ENCODE data around the gene PROB1. TPM values are rescaled to one million over a fixed set of nuclear protein-coding genes. Genes with fewer than 3 reads are reported as not detected.

Gene PROB1
- 3.3 and 3.4 TPM in 2 replicates for total RNA-seq (2021)
- long read RNA-seq: 0 reads

GRCh38 chr5:139394654-139395566 is at the start of gene PROB1:
Gene PROB1 (minus strand): TSS chr5:139395104. CDS start chr5:139395081, 23 bp downstream.
- H3K27me3 ChIP-seq (ENCODE audit: insufficient read depth, low read length): peaks cover 8% of the 10 kb centered on the region
- H2AFZ ChIP-seq (ENCODE audit: low read length): no peak within 1 kb of the TSS
- H3K4me3 Mint-ChIP-seq: peak within 1 kb of the TSS; percentile 79 to 88
- H3K9ac ChIP-seq (ENCODE audit: extremely low read depth, insufficient read length, low read length): no peak within 1 kb of the TSS
- H3K4ac ChIP-seq (ENCODE audit: low read depth, low read length): no peak within 1 kb of the TSS
- peaks cover 22% of the 10 kb centered on the region for H3K23me2 ChIP-seq (ENCODE audit: insufficient read length, low read depth, low read length, poor library complexity, severe bottlenecking)
- H4K20me1 ChIP-seq (ENCODE audit: control insufficient read depth, insufficient read depth, insufficient read length): peaks cover 2% of the 10 kb centered on the region
- no peak within 1 kb of the TSS for H4K91ac ChIP-seq (ENCODE audit: insufficient read length, low read depth, low read length)
- peaks cover 31% of the 10 kb centered on the region for H3K27me3 Mint-ChIP-seq (ENCODE audit: low read depth)
- no peak within 1 kb of the TSS for H2BK12ac ChIP-seq (ENCODE audit: insufficient read length, low read depth, low read length)
- H3K9me3 Mint-ChIP-seq: no peaks in the 10 kb centered on the region
- no CpG with 5 or more reads among the region's 76 CpGs for WGBS (ENCODE audit: extremely low coverage, insufficient read length, low lambda C conversion rate)
- no peak within 1 kb of the TSS for H3K23ac ChIP-seq (ENCODE audit: insufficient read length, low read depth, low read length)
- H3K27ac Mint-ChIP-seq: no peak within 1 kb of the TSS
- peak within 1 kb of the TSS; percentile 85 for H3K4me2 ChIP-seq (ENCODE audit: insufficient read depth, insufficient read length, low read length)
- H3K27ac ChIP-seq (ENCODE audit: insufficient read length, low read depth, low read length): no peak within 1 kb of the TSS
- no peak within 1 kb of the TSS; the same call in 1 of the 2 replicates for H3K14ac ChIP-seq (ENCODE audit: insufficient read depth, low read length)
- no peak within 1 kb of the TSS for H3T11ph ChIP-seq (ENCODE audit: low read length)
- no peak within 1 kb of the TSS for H4K5ac ChIP-seq (ENCODE audit: insufficient read length, low read depth, low read length)
- no peak within 1 kb of the TSS for H2AK5ac ChIP-seq (ENCODE audit: insufficient read length, low read length)
- DNase-seq: peak; percentile 61
- no peak within 1 kb of the TSS for H2BK20ac ChIP-seq (ENCODE audit: low read depth, low read length, poor library complexity, severe bottlenecking)
- H2BK15ac ChIP-seq (ENCODE audit: low read depth, low read length): no peak within 1 kb of the TSS
- no peaks in the 10 kb centered on the region for H3K9me3 ChIP-seq (ENCODE audit: control insufficient read depth, low read depth, low read length)
- no peak within 1 kb of the TSS for H3K56ac ChIP-seq (ENCODE audit: insufficient read length, low read depth, low read length)
- H4K8ac ChIP-seq (replicated peaks; ENCODE audit: insufficient read length, low read depth, low read length): no peak within 1 kb of the TSS
- no peak for TF ChIP-seq CTCF (conservative IDR thresholded peaks at IDR 0.05)
- no peak within 1 kb of the TSS for H3K18ac ChIP-seq (ENCODE audit: insufficient read length, low read depth, low read length)
- H2BK120ac ChIP-seq (ENCODE audit: low read depth, low read length, poor library complexity, severe bottlenecking): no peak within 1 kb of the TSS
- peaks cover 19 to 36% of the 10 kb centered on the region in 2 experiments for H3K4me1 Mint-ChIP-seq
- peaks cover 4% of the 10 kb centered on the region; the same call in 1 of the 2 replicates for H3K4me1 ChIP-seq (ENCODE audit: insufficient read depth, low read length)
- no peak within 1 kb of the TSS for H2BK5ac ChIP-seq (ENCODE audit: insufficient read length, low read length)
- H3K36me3 Mint-ChIP-seq (ENCODE audit: insufficient read depth in 1 of 3, low read depth in 3 of 3): peaks cover 4 to 15% (median 9%) of the 10 kb centered on the region in 3 experiments
- H3K79me2 ChIP-seq (ENCODE audit: insufficient read depth, low read length): no peaks in the 10 kb centered on the region
- H3K79me1 ChIP-seq (ENCODE audit: insufficient read depth, low read depth, low read length, poor library complexity, severe bottlenecking): no peaks in the 10 kb centered on the region
